CD14-positive monocyte (primary cell): Measurements from ENCODE around the gene RELL2. TPM values are rescaled to one million over a fixed set of nuclear protein-coding genes. Genes with fewer than 3 reads are reported as not detected.
A peak's percentile ranks its signal among the peaks of the same experiment; 100 is the strongest.

Experiments
- DNase-seq, 3 donors: peaks; one replicate each; pipeline ENCODE4 v3.0.0-alpha.2; 2011 to 2022
- H2AFZ ChIP-seq: 2 replicates; pipeline ENCODE4 v1.6.0; 2012; ENCODE audit warnings: mild to moderate bottlenecking, low read depth, low read length, inconsistent platforms; ENCODE audit not compliant: insufficient read depth, poor library complexity, severe bottlenecking
- H3K27ac ChIP-seq, 2 donors: 1 replicate in 1 of 2; 2 replicates in 1 of 2; pipeline ENCODE4 v1.5.1; 2012 to 2013; ENCODE audit warnings: low read length in 2 of 2, control low read depth in 1 of 2, inconsistent platforms in 1 of 2, low read depth in 1 of 2, mild to moderate bottlenecking in 1 of 2
- H3K27me3 ChIP-seq, 2 donors: one replicate each; pipeline versions ENCODE4 v1.6.0 to v1.6.1; 2011 to 2013; ENCODE audit warnings: low read length in 2 of 2; ENCODE audit not compliant: control insufficient read depth in 2 of 2, insufficient read depth in 2 of 2
- H3K36me3 ChIP-seq, 2 donors: replicated peaks in 1 of 2; 1 replicate in 1 of 2; 2 replicates in 1 of 2; pipeline versions ENCODE4 v1.5.1 to v1.6.1; 2012 to 2013; ENCODE audit warnings: low read length in 2 of 2, control low read depth in 1 of 2, inconsistent platforms in 1 of 2, mild to moderate bottlenecking in 1 of 2; ENCODE audit not compliant: insufficient read depth in 2 of 2, control insufficient read depth in 1 of 2
- H3K4me1 ChIP-seq, 2 donors: 1 replicate in 1 of 2; 2 replicates in 1 of 2; pipeline versions ENCODE4 v1.5.1 to v1.6.1; 2012 to 2013; ENCODE audit warnings: low read length in 2 of 2, control low read depth in 1 of 2, inconsistent platforms in 1 of 2, mild to moderate bottlenecking in 1 of 2, moderate library complexity in 1 of 2; ENCODE audit not compliant: insufficient read depth in 2 of 2, control insufficient read depth in 1 of 2
- H3K4me2 ChIP-seq: replicated peaks from 2 replicates; pipeline ENCODE3; 2012; ENCODE audit warnings: low read length, moderate library complexity, mild to moderate bottlenecking; ENCODE audit not compliant: poor library complexity, severe bottlenecking; ENCODE audit errors: extremely low read depth
- H3K4me3 ChIP-seq, 3 experiments: fragments of 200-600 bp in 1 of 3; sonication (generic) in 1 of 3; replicated peaks in 1 of 3; 1 replicate in 2 of 3; 2 replicates in 1 of 3; pipeline ENCODE4 v1.5.1; 2011 to 2013; ENCODE audit warnings: low read length in 3 of 3, mild to moderate bottlenecking in 3 of 3, control low read depth in 2 of 3, low read depth in 2 of 3, inconsistent platforms in 1 of 3, moderate library complexity in 1 of 3
- H3K79me2 ChIP-seq: 2 replicates; pipeline ENCODE4 v1.6.0; 2012; ENCODE audit warnings: mild to moderate bottlenecking, control low read depth, inconsistent platforms, low read length, moderate library complexity; ENCODE audit not compliant: insufficient read depth
- H3K9ac ChIP-seq: 2 replicates; pipeline ENCODE4 v1.6.0; 2017; ENCODE audit warnings: low read length, mild to moderate bottlenecking; ENCODE audit not compliant: insufficient read depth, poor library complexity, severe bottlenecking
- H3K9me3 ChIP-seq, 2 donors: replicated peaks in 1 of 2; 1 replicate in 1 of 2; 2 replicates in 1 of 2; pipeline versions ENCODE4 v1.5.1 to v1.6.1; 2012 to 2013; ENCODE audit warnings: low read length in 2 of 2, control low read depth in 1 of 2; ENCODE audit not compliant: control insufficient read depth in 1 of 2, insufficient read depth in 1 of 2
- H4K20me1 ChIP-seq: 2 replicates; pipeline ENCODE4 v1.6.0; 2012; ENCODE audit warnings: mild to moderate bottlenecking, low read length, control low read depth, moderate library complexity; ENCODE audit not compliant: insufficient read depth
- H3K27ac Mint-ChIP-seq, 7 donors: one replicate each; pipeline ENCODE4 v1.8.0; 2020; ENCODE audit warnings: mild to moderate bottlenecking in 7 of 7, mixed read lengths in 7 of 7, moderate library complexity in 6 of 7, inconsistent platforms in 2 of 7
- H3K27me3 Mint-ChIP-seq, 3 donors: one replicate each; pipeline ENCODE4 v1.8.0; 2021 to 2022; ENCODE audit warnings: low read depth in 3 of 3, mild to moderate bottlenecking in 3 of 3, mixed read lengths in 3 of 3, moderate library complexity in 3 of 3, inconsistent platforms in 1 of 3
- H3K36me3 Mint-ChIP-seq, 2 donors: one replicate each; pipeline ENCODE4 v1.8.0; 2020; ENCODE audit warnings: mixed read lengths in 2 of 2, inconsistent platforms in 1 of 2, mild to moderate bottlenecking in 1 of 2
- H3K4me1 Mint-ChIP-seq: one replicate; pipeline ENCODE4 v1.8.0; 2020; ENCODE audit warnings: mild to moderate bottlenecking, mixed read lengths
- H3K4me3 Mint-ChIP-seq, 2 donors: one replicate each; pipeline ENCODE4 v1.8.0; 2020; ENCODE audit warnings: mild to moderate bottlenecking in 2 of 2, mixed read lengths in 2 of 2, moderate library complexity in 1 of 2
- H3K9me3 Mint-ChIP-seq, 7 donors: one replicate each; pipeline ENCODE4 v1.8.0; 2020 to 2022; ENCODE audit warnings: mixed read lengths in 7 of 7, mild to moderate bottlenecking in 6 of 7, moderate library complexity in 6 of 7, inconsistent platforms in 2 of 7
- CTCF ChIP-seq: fragments of 200-600 bp; IDR thresholded peaks from one replicate; pipeline ENCODE4 v1.8.0; 2022; ENCODE audit warnings: antibody characterized with exemption, mild to moderate bottlenecking
- WGBS: methylation state at CpG from one replicate; pipeline ENCODE4 v1.1.5; 2013; ENCODE audit warnings: missing lambda C conversion rate; ENCODE audit not compliant: insufficient coverage; 5-methylcytosine and 5-hydroxymethylcytosine counted together
- intact Hi-C, 2 donors: fragments of 100-400 bp; cut with micrococcal nuclease; formaldehyde crosslinking; loops; one replicate each; pipeline versions ENCODE4 v1.15.0 to v1.15.1; 2023
- polyA plus RNA-seq, 3 donors: library from polyadenylated mRNA; depleted of rRNA in 1 of 3; unstranded in 2 of 3; stranded (reverse) in 1 of 3; fragments of 300-500 nt in 2 of 3; fragments of >200 nt in 1 of 3; fragmentation: Illumina TruSeq in 2 of 3; gene quantifications; 1 replicate in 2 of 3; 2 replicates in 1 of 3; pipeline ENCODE4 v1.2.3, GENCODE V29; 2012 to 2021

RELL2 gene
- polyA plus RNA-seq, 3 donors = 1.0 to 17.3 (median 1.3) TPM

GRCh38 chr5:141647851-141648250 lies 11.1 kb downstream of the RELL2 start:
- Mint-ChIP-seq H3K36me3 (peaks cover 53 to 54% of the 10 kb centered on the region in 2 donors), H3K27me3 (peaks cover 0 to 2% (median 0%) of the 10 kb centered on the region in 3 donors), H3K4me3 (no peak overlapping the region), H3K4me1 (peaks cover 30% of the 10 kb centered on the region), H3K27ac (no peak overlapping the region), H3K9me3 (no peaks in the 10 kb centered on the region)
- no peaks in the 10 kb centered on the region for H4K20me1 ChIP-seq
- no peaks in the 10 kb centered on the region for H3K79me2 ChIP-seq
- H3K4me3 ChIP-seq = no peak overlapping the region
- 100% methylated on average over 1 of the region's 3 CpGs for WGBS
- intact Hi-C loops = no loop called here
- H3K27me3 ChIP-seq = no peaks in the 10 kb centered on the region
- H3K27ac ChIP-seq = no peak overlapping the region
- no peak overlapping the region for H3K4me2 ChIP-seq
- TF ChIP-seq CTCF = no peak
- H2AFZ ChIP-seq = no peak overlapping the region
- DNase-seq = no peak
- H3K9ac ChIP-seq = no peak overlapping the region
- no peaks in the 10 kb centered on the region for H3K9me3 ChIP-seq
- peaks cover 36 to 56% of the 10 kb centered on the region in 2 donors for H3K36me3 ChIP-seq
- peaks cover 13 to 26% of the 10 kb centered on the region in 2 donors for H3K4me1 ChIP-seq

- no peak overlapping the region for H3K4me3 ChIP-seq
- Mint-ChIP-seq H3K4me1 (peaks cover 27% of the 10 kb centered on the region), H3K4me3 (no peak overlapping the region), H3K27me3 (peaks cover 0 to 2% (median 0%) of the 10 kb centered on the region in 3 donors), H3K27ac (peak overlapping the region in 1 of 7 donors; percentile 25), H3K9me3 (no peaks in the 10 kb centered on the region), H3K36me3 (peaks cover 58 to 62% of the 10 kb centered on the region in 2 donors)
- 96% methylated on average over 10 of the region's 17 CpGs for WGBS
- no peak overlapping the region for H3K27ac ChIP-seq
- H3K9ac ChIP-seq = no peak overlapping the region
- TF ChIP-seq CTCF = no peak
- no peaks in the 10 kb centered on the region for H4K20me1 ChIP-seq
- H3K4me1 ChIP-seq = peaks cover 13 to 20% of the 10 kb centered on the region in 2 donors
- DNase-seq = no peak
- H3K36me3 ChIP-seq = peaks cover 44 to 59% of the 10 kb centered on the region in 2 donors
- no peak overlapping the region for H3K4me2 ChIP-seq
- no peaks in the 10 kb centered on the region for H3K79me2 ChIP-seq
- intact Hi-C loops = no loop called here
- H3K9me3 ChIP-seq = no peaks in the 10 kb centered on the region
- no peak overlapping the region for H2AFZ ChIP-seq
- no peaks in the 10 kb centered on the region for H3K27me3 ChIP-seq
These were observed 12.4 kb downstream of the RELL2 start for GRCh38 chr5:141649056-141649688.
